Kidney epithelial cell (primary cell): ENCODE data around the gene MAN1A1. TPM values are rescaled to one million over a fixed set of nuclear protein-coding genes. Genes with fewer than 3 reads are reported as not detected.

ENCODE experiments used
- DNase-seq: peaks from one replicate; pipeline ENCODE4 v3.0.0-alpha.2; 2010; ENCODE audit warnings: low read depth
- H3K27me3 ChIP-seq: 2 replicates; pipeline ENCODE4 v1.6.0; 2011; ENCODE audit warnings: low read length; ENCODE audit not compliant: control insufficient read depth, insufficient read depth
- H3K36me3 ChIP-seq: 2 replicates; pipeline ENCODE4 v1.5.1; 2011; ENCODE audit warnings: low read length; ENCODE audit not compliant: control insufficient read depth, insufficient read depth
- H3K4me3 ChIP-seq: 2 replicates; pipeline ENCODE4 v1.5.1; 2011; ENCODE audit warnings: low read depth, mild to moderate bottlenecking, control low read depth, low read length
- total RNA-seq: library from RNA; depleted of rRNA; stranded (reverse); fragments of >200 nt; gene quantifications from 2 replicates; pipeline ENCODE4 v1.2.3, GENCODE V29; 2015
- TF ChIP-seq, protein P1 (sequence below): IDR thresholded peaks from 2 replicates; pipeline ENCODE4 v1.5.1; 2011; ENCODE audit warnings: mild to moderate bottlenecking, moderate library complexity, low read length, control low read depth, inconsistent platforms; ENCODE audit not compliant: insufficient read depth, poor library complexity, severe bottlenecking

Gene MAN1A1
- total RNA-seq, 1 donor from 2014 or later, result 15.0 TPM

DNA sequence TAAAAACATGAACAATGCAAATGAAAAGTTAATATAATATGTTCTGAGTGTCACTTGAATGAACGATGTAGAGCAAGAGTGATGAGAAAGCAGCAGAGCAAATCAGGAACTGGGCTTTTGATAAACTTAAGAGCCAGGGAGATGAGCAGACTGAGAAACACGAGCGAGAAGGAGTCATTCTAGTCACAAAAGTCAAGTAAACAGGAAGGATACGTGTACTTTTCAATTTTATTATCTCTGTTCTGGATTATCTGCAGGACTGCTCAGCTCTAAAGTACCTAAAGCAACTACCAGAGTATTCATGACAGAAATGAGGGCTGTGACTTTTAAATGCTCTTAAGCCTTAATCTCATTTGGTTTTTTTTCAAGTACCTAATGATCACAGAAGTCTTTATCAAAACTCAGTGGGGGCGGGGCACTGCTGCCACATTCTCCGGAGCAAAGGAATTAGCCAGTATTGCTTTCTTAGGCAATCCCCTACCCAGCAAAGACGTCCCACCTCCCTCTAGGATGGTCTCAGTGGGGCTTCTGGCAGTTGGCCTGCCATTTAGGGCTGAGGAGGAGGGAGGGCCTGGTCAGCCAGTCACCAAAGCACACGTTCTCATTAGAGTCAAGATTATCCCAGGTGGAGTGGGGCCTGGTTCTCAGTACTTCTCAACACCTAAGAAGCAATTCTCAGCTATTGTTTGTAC is 8.6 kb downstream of the MAN1A1 start:
- H3K27me3 ChIP-seq, result no peaks in the 10 kb centered on the region
- no peak overlapping the region for H3K4me3 ChIP-seq
- H3K36me3 ChIP-seq, result no peaks in the 10 kb centered on the region
- DNase-seq, result no peak
- TF ChIP-seq, protein P1, sequence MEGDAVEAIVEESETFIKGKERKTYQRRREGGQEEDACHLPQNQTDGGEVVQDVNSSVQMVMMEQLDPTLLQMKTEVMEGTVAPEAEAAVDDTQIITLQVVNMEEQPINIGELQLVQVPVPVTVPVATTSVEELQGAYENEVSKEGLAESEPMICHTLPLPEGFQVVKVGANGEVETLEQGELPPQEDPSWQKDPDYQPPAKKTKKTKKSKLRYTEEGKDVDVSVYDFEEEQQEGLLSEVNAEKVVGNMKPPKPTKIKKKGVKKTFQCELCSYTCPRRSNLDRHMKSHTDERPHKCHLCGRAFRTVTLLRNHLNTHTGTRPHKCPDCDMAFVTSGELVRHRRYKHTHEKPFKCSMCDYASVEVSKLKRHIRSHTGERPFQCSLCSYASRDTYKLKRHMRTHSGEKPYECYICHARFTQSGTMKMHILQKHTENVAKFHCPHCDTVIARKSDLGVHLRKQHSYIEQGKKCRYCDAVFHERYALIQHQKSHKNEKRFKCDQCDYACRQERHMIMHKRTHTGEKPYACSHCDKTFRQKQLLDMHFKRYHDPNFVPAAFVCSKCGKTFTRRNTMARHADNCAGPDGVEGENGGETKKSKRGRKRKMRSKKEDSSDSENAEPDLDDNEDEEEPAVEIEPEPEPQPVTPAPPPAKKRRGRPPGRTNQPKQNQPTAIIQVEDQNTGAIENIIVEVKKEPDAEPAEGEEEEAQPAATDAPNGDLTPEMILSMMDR, result no peak

DNA sequence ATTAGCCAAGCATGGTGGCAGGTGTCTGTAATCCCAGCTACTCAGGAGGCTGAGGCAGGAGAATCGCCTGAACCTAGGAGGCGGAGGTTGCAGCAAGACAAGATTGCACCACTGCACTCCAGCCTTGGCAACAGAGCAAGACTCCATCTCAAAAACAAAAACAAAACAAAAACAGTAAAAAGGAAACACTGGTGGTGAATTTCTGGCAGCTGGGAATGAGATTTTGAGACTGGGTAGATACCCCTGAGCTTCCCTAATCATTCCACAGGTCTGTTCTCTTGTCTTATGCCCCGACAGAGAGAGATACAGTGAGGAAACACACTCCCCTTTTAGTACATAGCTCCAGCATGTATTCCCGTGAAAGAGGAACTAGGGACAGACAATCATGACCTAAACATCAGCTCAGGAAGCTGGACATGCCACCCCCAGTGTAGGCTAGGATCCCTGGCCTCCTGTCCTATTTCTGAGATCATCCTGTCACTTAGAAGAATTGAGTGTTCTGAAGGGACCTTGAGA is 9.6 kb downstream of the MAN1A1 start:
- TF ChIP-seq, protein P1, result no peak
- H3K4me3 ChIP-seq, result no peak overlapping the region
- no peaks in the 10 kb centered on the region for H3K36me3 ChIP-seq
- DNase-seq, result no peak
- H3K27me3 ChIP-seq, result no peaks in the 10 kb centered on the region

DNA sequence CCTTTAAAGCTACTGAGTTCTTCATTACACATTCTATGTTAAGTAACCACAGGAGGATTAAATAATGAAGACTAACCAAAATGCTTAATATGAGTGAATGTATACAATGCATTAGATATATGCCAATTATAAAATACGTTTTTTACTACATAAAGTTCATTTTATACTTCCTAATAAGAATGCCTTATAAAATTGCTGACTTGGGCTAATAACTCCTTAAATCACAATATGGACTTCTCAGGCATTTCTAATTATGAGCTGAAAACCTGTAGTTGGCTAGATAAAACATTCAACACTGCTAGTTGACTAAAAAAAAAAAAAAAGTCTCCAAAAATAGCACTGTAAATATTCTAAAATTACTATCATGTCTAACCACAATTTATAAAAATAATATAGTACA is 11.8 kb downstream of the MAN1A1 start:
- no peaks in the 10 kb centered on the region for H3K36me3 ChIP-seq
- TF ChIP-seq, protein P1, result no peak

DNA sequence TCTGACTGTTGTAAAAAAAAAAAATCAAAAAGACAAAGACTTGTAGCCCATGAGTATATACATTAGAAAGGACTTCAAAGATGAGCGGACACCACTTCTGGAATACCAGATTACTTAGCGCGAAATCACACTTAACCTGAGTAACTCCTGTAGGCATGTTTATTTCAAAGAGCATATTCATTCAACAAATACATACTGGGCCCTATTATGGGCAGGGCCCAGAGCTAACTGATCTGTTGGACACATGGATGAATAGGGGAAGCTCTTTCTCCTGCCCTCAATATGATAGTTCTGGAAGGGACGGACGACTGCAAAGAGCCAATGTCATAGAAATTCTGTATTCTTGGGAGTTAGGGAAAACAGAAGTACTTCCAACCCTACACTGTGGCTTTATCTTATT is 12.3 kb downstream of the MAN1A1 start:
- Histone ChIP-seq H3K4me3 (no peak overlapping the region), H3K36me3 (no peaks in the 10 kb centered on the region), H3K27me3 (no peaks in the 10 kb centered on the region)
- no peak for DNase-seq
- TF ChIP-seq, protein P1, result no peak

More for the DNA sequence above, 11.8 kb downstream of the MAN1A1 start:
- H3K27me3 ChIP-seq, result no peaks in the 10 kb centered on the region
- H3K4me3 ChIP-seq, result no peak overlapping the region
- no peak for DNase-seq

DNA sequence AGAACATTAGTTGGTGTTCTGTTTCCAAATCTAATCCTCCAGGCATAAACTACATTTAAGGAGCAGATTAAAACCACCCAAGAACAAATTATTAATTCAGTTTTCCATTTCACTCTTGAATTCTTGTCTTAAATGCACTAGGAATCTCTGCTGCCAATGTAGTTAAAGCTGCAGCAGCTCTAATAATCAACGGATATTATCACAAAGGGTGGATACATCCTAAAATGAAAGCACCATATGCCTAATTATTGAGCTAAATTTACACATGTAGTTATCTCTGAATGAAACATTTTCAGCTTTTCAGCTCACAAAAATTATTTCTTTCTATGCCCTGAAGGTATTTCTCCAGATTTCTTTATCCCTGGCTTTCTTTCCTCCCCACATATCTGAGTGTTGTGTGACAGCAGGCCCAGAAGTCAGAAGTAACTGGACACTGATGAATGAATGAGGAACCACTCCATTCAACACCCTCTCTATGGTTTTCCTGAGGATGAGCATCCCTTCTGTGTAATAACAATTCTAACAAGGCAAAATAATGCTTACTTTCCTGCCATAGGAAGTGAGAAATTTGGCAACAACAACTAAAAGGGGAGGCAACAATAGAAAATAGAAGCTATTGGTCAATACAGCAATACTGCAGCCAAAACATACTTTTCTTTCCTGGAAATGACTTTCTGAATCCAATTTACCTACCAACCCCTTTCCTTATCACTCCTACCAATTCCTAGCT is 14.9 kb downstream of the MAN1A1 start:
- no peaks in the 10 kb centered on the region for H3K27me3 ChIP-seq

More for the DNA sequence above, 14.9 kb downstream of the MAN1A1 start:
- no peak for DNase-seq
- Histone ChIP-seq H3K36me3 (no peaks in the 10 kb centered on the region), H3K4me3 (no peak overlapping the region)
- TF ChIP-seq, protein P1, result no peak
